ENCODE results near the gene BABAM2.

Gene BABAM2

GRCh38 chr2:28380219-28380618 lies 489.7 kb downstream of the BABAM2 start:
- DNase-seq (ENCODE audit: low spot score): no peak

- DNase-seq (ENCODE audit: low spot score): no peak
Measured at GRCh38 chr2:28381225-28382180, 491.0 kb downstream of the BABAM2 start.

GRCh38 chr2:28382755-28383154 lies 492.2 kb downstream of the BABAM2 start:
- no peak for DNase-seq (ENCODE audit: low spot score)

GRCh38 chr2:28387082-28387960 lies 496.8 kb downstream of the BABAM2 start:
- DNase-seq (ENCODE audit: low spot score): no peak
